ENCODE data around the gene NF1.

Gene NF1

GRCh38 chr17:31401456-31402254, 306.9 kb downstream of the NF1 start:
- no peak for DNase-seq (ENCODE audit: extremely low spot score)
- TF ChIP-seq CTCF (IDR thresholded peaks at IDR 0.05; ENCODE audit: control extremely low read depth, extremely low read depth, low read depth, missing control alignments): no peak
- ChIA-PET POLR2A (no interaction called here), CTCF (interaction anchor here (0.8 to 1.3 kb wide), 3 partner anchors 12 to 22 kb away, joined by 3 to 4 read pairs (median 3); no protein-coding TSS in a partner anchor)

- CTCF ChIA-PET: interaction anchor here (2.6 kb wide), 1 partner anchor 15 kb away, joined by 10 read pairs; no protein-coding TSS in a partner anchor
- no peak for TF ChIP-seq CTCF (IDR thresholded peaks at IDR 0.05; ENCODE audit: control extremely low read depth, extremely low read depth, low read depth, missing control alignments)
- DNase-seq (ENCODE audit: extremely low spot score): peak; percentile 15
- POLR2A ChIA-PET: no interaction called here
Observed at GRCh38 chr17:31404028-31404949, 309.5 kb downstream of the NF1 start.

- ChIA-PET POLR2A (no interaction called here), CTCF (interaction anchor here (2.6 kb wide), 1 partner anchor 17 kb away, joined by 10 read pairs; no protein-coding TSS in a partner anchor)
- no peak for TF ChIP-seq CTCF (IDR thresholded peaks at IDR 0.05; ENCODE audit: control extremely low read depth, extremely low read depth, low read depth, missing control alignments)
- DNase-seq (ENCODE audit: extremely low spot score): no peak
Observed at GRCh38 chr17:31405890-31406371, 311.2 kb downstream of the NF1 start.

GRCh38 chr17:31408586-31408985, 313.8 kb downstream of the NF1 start:
- CTCF ChIA-PET: no interaction called here
- no peak for TF ChIP-seq CTCF (IDR thresholded peaks at IDR 0.05; ENCODE audit: control extremely low read depth, extremely low read depth, low read depth, missing control alignments)

GRCh38 chr17:31411707-31412285, 317.0 kb downstream of the NF1 start:
- TF ChIP-seq CTCF (IDR thresholded peaks at IDR 0.05; ENCODE audit: control extremely low read depth, extremely low read depth, low read depth, missing control alignments): no peak
- no peak for DNase-seq (ENCODE audit: extremely low spot score)
- CTCF ChIA-PET: interaction anchor here (1.0 to 1.3 kb wide), 4 partner anchors 10 to 113 kb away, joined by 3 to 4 read pairs (median 3); no protein-coding TSS in a partner anchor
- POLR2A ChIA-PET: no interaction called here

More at GRCh38 chr17:31408586-31408985, 313.8 kb downstream of the NF1 start:
- POLR2A ChIA-PET: no interaction called here
- no peak for DNase-seq (ENCODE audit: extremely low spot score)

GRCh38 chr17:31412511-31412910, 317.7 kb downstream of the NF1 start:
- DNase-seq (ENCODE audit: extremely low spot score): no peak
- no peak for TF ChIP-seq CTCF (IDR thresholded peaks at IDR 0.05; ENCODE audit: control extremely low read depth, extremely low read depth, low read depth, missing control alignments)
- ChIA-PET POLR2A (no interaction called here), CTCF (interaction anchor here (1.2 to 1.3 kb wide), 2 partner anchors 15 to 112 kb away, joined by 3 to 4 read pairs; no protein-coding TSS in a partner anchor)
